D721Med (cell line): Measurements from ENCODE around the gene FLT4.

Experiments used
- DNase-seq: peaks from one replicate; pipeline ENCODE4 v3.0.0; 2011; ENCODE audit warnings: low spot score; ENCODE audit not compliant: insufficient read length
- FAIRE-seq: peaks from 2 replicates; lab custom pipeline; 2011; peaks lifted over from hg19 to GRCh38; lab: Jason Lieb, UNC
- TF ChIP-seq, protein P1 (sequence below): IDR thresholded peaks from 2 replicates; pipeline ENCODE4 v1.5.1; 2012; ENCODE audit warnings: mild to moderate bottlenecking, control low read depth; ENCODE audit not compliant: insufficient read depth; ENCODE audit errors: missing control alignments

The FLT4 gene

DNA sequence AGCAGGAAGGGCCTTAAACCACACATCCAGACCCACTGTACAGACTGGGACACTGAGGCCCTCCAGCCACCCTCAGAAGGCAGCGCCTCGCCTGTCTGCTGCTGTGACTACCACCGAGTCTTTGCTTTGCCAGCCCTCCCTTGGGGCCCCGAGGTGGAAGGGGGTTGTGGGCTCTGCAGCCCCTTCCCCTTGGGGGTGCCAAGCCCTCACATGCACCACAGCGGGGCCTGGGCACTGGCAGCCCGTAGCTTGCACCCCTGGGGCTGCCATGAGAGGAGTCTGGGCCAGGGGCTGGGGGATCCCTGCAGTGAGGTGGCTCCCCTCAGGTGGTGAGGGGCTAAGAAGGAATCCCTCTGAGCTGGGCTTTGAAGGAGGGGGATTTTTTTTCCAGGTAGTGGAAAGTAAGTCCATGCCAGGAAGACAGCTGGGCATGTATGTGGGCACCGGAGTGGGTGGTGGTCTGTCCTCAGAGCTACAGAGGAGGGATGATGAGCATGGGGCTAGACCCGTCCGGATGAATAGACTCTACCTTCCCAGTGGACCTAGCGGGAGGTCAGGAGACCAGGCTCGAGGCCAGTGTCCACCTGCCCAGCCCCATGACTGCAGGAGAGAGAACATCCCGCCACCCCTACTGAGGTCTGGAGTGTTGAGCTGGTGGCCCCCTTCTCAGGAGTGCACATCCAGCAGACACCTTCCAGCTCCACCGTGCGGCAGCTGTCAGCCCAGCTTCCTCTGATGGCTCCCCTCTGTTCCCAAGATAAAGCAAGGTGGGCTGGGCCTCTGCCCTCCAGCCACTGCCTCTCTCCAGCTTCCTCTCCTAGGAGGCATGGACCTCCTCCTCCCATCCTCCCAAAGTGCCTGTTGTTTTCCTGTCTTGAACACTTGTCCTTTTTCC lies 15.9 kb downstream of the FLT4 start:
- DNase-seq = no peak
- TF ChIP-seq, protein P1, sequence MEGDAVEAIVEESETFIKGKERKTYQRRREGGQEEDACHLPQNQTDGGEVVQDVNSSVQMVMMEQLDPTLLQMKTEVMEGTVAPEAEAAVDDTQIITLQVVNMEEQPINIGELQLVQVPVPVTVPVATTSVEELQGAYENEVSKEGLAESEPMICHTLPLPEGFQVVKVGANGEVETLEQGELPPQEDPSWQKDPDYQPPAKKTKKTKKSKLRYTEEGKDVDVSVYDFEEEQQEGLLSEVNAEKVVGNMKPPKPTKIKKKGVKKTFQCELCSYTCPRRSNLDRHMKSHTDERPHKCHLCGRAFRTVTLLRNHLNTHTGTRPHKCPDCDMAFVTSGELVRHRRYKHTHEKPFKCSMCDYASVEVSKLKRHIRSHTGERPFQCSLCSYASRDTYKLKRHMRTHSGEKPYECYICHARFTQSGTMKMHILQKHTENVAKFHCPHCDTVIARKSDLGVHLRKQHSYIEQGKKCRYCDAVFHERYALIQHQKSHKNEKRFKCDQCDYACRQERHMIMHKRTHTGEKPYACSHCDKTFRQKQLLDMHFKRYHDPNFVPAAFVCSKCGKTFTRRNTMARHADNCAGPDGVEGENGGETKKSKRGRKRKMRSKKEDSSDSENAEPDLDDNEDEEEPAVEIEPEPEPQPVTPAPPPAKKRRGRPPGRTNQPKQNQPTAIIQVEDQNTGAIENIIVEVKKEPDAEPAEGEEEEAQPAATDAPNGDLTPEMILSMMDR = no peak
- no peak for FAIRE-seq

DNA sequence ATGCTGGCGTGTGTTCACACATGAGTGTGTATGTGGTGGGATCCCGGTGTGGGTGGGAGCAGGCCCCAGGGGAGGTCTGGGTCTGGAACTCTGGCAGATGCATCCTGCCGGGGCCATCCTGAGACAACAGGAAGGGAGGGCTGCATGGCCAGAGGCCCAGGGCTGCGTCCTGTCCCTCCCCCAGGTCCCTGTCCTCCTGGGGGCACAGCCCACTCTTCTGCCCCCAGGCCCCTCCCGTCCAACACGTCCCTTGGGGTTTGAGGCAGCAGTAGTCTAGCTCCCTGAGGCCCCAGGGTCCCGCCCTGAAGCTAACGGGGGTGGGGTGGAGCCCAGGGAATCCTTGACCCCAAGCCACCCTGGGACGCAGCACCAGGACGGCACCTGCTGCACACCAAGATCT lies 16.6 kb downstream of the FLT4 start:
- FAIRE-seq = no peak
- TF ChIP-seq, protein P1 = no peak
- no peak for DNase-seq

DNA sequence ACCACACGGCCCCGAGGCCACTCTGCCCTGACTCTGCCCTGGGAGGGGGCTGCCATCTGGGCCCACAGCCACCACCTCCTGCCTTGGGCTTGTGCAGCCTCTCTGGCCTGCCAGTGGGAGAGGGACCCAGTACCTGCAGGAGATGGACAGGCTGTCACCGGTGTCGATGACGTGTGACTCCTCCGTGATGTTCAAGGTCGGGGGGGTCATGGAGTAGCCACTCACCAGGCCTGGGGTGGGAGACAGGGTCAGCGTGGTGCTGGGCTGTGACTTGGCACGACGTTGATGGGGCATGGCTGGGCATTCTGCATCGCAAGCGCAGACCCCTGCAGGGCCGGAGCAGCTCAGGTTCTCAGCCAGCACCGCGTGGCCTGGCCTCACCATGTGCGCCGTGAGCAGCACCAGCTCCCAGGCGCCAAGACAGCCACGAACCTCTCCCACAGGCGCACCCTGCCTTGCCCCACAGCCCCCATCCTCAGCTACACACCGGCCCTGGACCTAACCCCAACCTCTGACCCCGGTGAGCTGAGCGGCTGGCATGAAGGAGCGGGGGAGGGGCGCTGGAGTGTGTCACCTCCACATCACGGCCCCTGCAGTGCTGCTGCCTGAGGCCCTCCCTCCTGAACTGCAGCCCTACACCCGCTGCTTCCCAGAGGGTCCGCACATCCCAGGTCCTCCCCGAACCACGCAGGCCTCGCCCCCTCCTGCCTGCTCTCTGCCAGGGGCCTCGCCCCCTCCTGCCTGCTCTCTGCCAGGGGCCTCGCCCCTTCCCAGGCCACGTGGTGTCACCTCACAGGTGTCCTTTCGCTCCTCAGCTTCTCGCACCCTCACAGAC lies 17.6 kb downstream of the FLT4 start:
- DNase-seq (no peak), FAIRE-seq (no peak)

DNA sequence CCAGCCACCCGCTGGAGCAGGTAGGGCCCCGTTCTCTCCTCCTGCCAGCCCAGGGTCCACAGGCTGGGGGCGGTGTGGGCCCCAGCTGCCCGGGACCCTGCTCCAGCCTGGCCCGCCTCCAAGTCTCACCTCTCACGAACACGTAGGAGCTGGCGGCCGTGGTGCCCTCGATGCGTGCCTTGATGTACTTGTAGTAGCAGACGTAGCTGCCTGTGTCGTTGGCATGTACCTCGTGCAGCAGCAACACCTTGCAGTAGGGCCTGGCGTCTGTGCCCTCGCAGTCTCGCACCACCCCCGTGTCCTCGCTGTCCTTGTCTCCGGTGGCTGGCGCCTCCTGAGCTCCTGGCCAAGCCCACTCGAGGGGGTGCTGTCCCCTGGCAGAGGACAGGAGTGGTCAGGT lies 19.0 kb downstream of the FLT4 start:
- FAIRE-seq (no peak), DNase-seq (no peak)
- TF ChIP-seq, protein P1 = no peak

More for the DNA sequence above, 17.6 kb downstream of the FLT4 start:
- TF ChIP-seq, protein P1 = no peak

DNA sequence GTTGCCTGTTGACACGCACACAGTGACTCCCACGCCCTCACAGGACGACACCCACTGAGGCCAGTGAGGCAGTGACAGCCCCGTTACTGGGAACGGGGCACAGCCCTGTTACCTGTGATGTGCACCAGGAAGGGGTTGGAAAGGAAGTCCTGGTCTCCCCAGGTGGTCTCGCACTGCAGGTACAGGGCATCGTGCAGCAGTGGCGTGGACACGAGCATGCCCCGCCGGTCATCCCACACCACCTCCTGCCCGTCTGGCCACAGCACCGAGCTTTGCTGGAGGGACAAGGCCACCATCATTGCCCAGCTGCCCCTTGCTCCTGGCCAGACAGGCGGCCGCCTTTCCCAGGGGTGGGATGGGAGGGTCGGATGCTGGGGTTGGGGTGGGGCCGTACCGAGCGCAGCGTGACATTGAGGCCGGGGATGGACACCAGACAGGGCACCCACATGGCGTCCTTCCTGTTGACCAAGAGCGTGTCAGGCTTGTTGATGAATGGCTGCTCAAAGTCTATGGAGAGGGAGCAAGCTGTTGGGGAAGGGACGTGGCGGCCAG lies 19.5 kb downstream of the FLT4 start:
- TF ChIP-seq, protein P1 = no peak
- DNase-seq = no peak
- FAIRE-seq = no peak

DNA sequence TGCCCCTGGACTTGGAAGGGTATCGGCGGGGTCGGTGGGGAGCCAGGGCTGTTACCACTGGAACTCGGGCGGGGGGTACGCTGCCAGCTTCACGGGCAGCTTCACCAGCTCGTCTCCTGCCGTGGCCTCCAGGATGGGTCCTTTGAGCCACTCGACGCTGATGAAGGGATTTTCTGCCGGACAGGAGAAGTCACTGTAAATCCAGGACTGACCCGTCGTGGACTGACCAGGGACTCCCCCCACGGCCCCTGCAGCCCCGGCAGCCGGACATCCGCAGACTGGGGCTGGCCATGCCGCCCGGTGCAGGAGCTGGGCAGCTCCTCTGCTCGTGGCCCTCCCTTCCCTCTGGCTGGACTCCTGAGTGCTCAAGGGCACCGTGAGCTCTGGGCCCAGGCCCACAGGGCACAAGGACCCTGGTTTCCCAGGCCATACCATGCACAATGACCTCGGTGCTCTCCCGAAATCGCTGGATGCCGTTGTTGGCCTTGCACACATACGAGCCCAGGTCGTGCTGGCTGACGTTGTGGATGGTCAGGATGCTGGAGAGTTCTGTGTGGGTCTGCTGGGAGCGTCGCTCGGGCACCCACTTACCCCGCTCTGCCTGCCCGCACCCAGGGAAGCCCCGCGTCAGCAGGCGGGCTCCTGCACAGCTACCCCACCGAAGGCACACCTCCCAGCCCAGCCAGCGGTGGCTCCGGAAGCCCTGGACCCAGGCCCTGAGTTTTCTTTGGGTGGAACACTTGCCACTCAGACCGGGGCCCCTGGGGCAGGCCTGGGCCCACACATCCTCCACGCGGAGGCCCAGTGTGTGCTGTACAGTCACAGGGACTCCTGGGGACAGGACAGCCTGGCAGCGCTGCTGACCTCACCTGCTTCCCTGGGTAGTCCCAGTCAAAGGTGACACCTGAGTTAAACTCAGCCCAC lies 20.3 kb downstream of the FLT4 start:
- no peak for DNase-seq
- FAIRE-seq = no peak
- TF ChIP-seq, protein P1 = no peak
